Activated CD8-positive, alpha-beta memory T cell treated with anti-CD3 and anti-CD28 coated beads, Interleukin-2, amount 50 U/mL, for 1 hour (primary cell): Measurements from ENCODE around the gene BCAS1.

Source experiments
- DNase-seq: peaks from one replicate; pipeline ENCODE4 v3.0.0-alpha.2; 2020; ENCODE audit errors: extremely low read depth

BCAS1 gene

DNA sequence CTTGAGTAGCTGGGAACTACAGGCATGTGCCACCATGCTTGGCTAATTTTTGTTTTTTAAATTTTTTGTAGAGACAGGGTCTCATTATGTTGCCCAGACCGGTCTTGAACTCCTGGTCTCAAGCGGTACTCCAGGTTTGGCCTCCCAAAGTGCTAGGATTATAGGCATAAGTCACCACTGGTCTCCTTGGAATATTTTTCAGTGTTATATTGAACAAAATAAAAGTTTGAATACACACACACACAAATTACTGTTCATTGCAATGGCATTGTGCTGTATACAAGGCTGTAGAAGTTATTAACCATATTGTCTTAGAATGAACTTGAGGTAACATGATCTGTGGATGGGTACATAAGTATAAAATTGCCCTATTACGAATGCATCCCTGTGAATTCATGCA is 166.1 kb downstream of the BCAS1 start:
- DNase-seq, result no peak

DNA sequence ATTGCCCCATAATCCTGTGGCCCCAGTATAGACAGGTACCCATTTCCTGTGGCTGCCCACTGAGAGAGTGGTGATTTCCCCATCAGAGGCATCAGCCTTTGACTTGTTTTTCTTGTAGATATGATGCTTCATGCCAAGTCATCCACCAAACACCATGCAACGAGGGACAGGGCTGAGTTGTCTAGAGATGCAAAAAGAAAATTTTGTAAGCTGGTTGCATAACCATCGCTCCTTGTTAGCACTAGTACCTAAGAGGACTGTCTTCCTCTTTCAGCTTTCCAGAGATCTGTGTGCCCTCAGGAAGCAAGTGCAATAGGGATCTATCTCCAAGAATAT is 166.8 kb downstream of the BCAS1 start:
- DNase-seq, result no peak

GRCh38 chr20:53902968-53903651 is 167.3 kb downstream of the BCAS1 start:
- DNase-seq, result no peak

DNA sequence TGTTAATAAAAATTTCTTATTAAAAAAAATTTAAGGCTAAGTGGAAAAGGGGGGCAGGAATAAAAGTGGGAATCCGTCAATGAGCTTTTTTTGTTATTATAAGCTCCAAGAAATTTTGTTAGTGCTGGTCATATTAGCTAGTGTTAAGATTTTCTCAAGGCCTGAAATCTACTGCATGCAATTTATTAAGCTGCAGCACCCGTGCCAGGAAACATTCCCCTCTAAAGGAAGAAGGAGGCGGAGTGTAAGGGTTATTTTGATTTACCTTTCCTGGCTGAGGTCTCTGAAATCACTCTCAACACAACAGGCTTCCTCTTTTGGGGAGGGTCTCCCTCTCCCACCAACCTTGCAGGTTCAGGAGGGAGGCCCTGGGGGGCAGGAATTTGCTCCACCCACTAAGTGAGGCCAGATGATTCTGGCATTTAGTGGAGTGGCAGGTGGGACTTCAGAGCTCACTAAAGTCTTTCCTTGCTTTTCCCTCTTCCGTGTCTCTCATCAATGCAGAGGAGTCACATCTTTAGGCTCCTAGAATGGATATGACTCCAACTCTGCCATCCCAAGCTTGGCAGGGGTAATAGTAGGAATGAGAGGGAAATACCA is 168.8 kb downstream of the BCAS1 start:
- no peak for DNase-seq

GRCh38 chr20:53901064-53901463 is 169.3 kb downstream of the BCAS1 start:
- no peak for DNase-seq

- no peak for DNase-seq
Observed at GRCh38 chr20:53900380-53900999, 169.9 kb downstream of the BCAS1 start.

DNA sequence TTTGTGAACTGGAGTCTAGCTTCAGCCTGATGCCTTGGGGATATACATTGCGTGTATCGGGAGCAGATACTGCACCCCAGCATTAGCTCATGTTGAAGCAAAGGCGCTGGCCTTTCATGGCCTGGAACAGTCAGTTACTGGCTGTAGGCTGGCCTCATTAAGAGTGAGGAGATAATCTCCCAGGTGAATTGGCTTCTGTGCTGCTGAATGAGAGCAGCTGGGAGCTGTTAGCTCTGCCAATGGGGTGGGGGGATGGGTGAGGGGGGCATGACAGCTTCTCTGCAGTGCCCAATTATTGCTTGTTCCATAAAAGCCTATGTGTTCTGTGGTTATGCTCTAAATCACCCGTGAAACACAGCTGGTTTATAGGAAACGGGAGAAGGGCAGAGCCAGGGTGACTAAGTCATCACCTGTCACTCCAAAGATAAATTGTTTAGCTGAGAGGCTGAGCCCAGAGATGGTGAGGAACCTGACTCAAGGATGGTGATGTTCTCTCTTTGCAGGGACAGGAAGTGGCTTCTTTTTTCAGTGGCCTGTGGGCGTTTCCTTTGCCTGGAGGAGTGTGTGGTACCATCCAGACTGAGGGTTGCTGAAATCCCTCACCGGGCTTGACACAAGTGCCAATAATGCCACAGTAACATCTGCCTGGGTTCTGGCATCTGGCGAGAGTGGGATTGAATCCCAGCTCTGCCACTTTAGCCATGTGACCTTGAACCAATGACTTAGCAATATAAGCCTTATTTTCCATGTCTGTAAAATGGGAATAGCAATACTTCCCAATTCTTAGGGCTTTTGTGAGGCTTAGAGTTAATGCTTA is 170.8 kb downstream of the BCAS1 start:
- peak; percentile 45 for DNase-seq

GRCh38 chr20:53898556-53898931 is 171.8 kb downstream of the BCAS1 start:
- no peak for DNase-seq

DNA sequence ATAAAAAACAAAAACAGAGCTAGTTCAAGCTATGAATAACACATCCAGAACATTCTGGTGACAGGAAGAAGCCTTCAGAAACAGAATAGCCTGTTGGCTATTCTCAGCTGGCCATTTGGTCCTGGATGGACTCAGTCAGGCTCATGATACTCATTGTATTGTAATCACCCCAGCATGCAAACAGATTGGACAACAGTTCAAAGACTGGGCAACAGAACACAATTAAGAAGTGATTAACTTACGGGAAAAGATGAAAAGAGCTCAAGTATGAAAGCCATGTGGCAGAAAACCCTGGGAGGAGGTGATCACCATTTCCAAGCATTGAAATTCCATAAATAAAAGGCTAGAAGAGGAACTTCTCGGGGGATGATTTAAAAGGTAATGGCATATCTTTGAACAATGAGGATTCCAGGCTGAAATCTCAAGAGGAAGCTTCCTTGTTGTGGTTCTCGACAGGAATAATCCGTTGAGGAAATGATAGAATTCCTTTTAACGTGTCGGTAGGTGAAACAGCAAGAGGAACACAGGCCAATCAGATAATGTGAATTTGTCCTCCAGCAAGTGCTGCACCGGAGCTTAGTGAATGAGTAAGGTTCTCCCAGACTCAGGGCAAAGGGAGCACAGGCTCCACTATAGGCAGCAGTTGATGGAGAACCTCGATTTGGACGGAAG is 172.4 kb downstream of the BCAS1 start:
- no peak for DNase-seq

DNA sequence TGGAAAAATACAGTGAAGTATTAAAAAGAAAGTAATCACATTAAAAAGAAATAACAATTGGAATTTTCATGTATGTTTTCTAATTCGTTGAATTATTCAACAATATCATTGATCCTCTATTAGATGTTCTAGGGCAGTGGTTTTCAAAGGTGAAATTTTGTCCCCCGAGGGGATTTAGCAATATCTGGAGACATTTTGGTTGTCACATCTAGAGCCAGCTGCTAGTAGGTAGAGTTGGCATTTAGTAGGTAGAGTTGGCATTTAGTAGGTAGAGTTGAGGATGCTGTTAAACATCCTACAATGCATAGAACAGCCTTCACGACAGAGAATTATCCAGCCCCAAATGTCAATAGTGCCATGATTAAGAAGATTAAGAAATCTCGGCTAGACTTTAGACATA is 173.7 kb downstream of the BCAS1 start:
- no peak for DNase-seq

- no peak for DNase-seq
Observed at GRCh38 chr20:53896041-53896440, 174.4 kb downstream of the BCAS1 start.

GRCh38 chr20:53895385-53895755 is 175.0 kb downstream of the BCAS1 start:
- DNase-seq, result no peak

GRCh38 chr20:53894707-53895384 is 175.5 kb downstream of the BCAS1 start:
- no peak for DNase-seq
